NT2/D1 (cell line): ENCODE data around the gene SIRPG.

Experiments
- SUZ12 ChIP-seq: IDR thresholded peaks from 2 replicates; pipeline ENCODE4 v1.6.1; 2011; ENCODE audit not compliant: insufficient read length, insufficient read depth; ENCODE audit errors: extremely low read depth
- ZNF274 ChIP-seq: IDR thresholded peaks from 2 replicates; pipeline ENCODE4 v1.6.1; 2011; ENCODE audit warnings: mild to moderate bottlenecking, low read depth, low read length

DNA sequence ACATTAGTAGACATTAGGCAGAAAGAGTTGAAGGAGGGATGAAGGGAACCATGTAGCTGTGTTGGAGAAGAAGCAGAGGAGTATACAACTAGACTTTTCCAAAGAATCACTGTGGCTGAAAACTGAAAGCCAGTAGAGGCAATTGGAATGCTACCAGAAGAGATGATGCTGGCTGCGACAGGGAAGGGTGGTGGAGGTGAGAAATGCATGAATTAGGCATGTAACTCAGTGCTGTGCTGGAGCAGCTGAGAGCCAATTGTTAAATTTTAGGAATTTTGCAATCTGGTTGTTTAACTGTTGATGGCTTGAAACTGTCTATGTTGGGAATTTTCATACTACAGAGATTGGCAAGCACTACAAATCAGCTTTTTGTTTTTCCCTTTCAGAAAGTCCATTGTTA is 35.8 kb upstream of the SIRPG start:
- no peak for TF ChIP-seq SUZ12
- TF ChIP-seq ZNF274: no peak
